ENCODE measurements around the gene NANS.

DNA sequence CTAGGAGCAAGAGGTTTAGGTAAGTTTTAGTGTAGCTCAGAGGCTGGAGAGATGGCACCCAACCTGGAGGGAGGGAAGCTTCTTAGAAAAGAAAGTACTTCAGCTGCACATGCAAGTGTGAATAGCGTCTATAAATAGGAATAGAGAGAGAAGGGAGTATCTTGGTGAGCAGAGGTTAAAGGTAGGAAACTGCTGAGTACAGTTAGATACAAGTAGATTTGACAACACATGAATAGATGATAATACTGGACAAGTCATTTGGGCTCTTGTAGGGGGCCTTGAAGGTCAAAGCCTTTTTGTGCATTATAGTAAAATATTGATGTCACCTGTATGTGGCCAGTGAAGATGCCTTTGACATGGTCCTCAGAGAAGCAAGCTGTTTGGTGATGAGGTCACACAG is 39.2 kb upstream of the NANS start:
- no peak for TF ChIP-seq GATA3 (IDR thresholded peaks at IDR 0.05; ENCODE audit: low read depth, low read length)
- no peak for TF ChIP-seq GATA2 (IDR thresholded peaks at IDR 0.05; ENCODE audit: low read depth, low read length)

All from SH-SY5Y (cell line).